Endothelial cell (in vitro differentiated cells): ENCODE measurements around the gene TOP3A. TPM values are rescaled to one million over a fixed set of nuclear protein-coding genes. Genes with fewer than 3 reads are reported as not detected.
A peak's percentile ranks its signal among the peaks of the same experiment; 100 is the strongest.

Experiments
- DNase-seq: peaks from one replicate; pipeline ENCODE4 v3.0.0; 2021; ENCODE audit warnings: low spot score
- H3K27ac Mint-ChIP-seq: one replicate; pipeline ENCODE4 v1.8.0; 2021; ENCODE audit warnings: mixed read lengths, inconsistent platforms; ENCODE audit not compliant: unreplicated experiment
- H3K27me3 Mint-ChIP-seq: one replicate; pipeline ENCODE4 v1.8.0; 2021; ENCODE audit warnings: mild to moderate bottlenecking, moderate library complexity, mixed read lengths, inconsistent platforms; ENCODE audit not compliant: unreplicated experiment
- H3K36me3 Mint-ChIP-seq: one replicate; pipeline ENCODE4 v1.8.0; 2021; ENCODE audit warnings: mild to moderate bottlenecking, low read depth, mixed read lengths, inconsistent platforms; ENCODE audit not compliant: unreplicated experiment
- H3K4me1 Mint-ChIP-seq: one replicate; pipeline ENCODE4 v1.8.0; 2021; ENCODE audit warnings: mild to moderate bottlenecking, mixed read lengths, inconsistent platforms; ENCODE audit not compliant: unreplicated experiment
- H3K4me3 Mint-ChIP-seq: one replicate; pipeline ENCODE4 v1.8.0; 2021; ENCODE audit warnings: mild to moderate bottlenecking, mixed read lengths, inconsistent platforms; ENCODE audit not compliant: unreplicated experiment
- H3K9me3 Mint-ChIP-seq: one replicate; pipeline ENCODE4 v1.8.0; 2021; ENCODE audit warnings: mixed read lengths, inconsistent platforms; ENCODE audit not compliant: unreplicated experiment
- total RNA-seq: library from RNA; stranded (reverse); fragmentation: NEBNext Ultra II Directional; extraction: Animal tissue kit (Norgen Biotek cat#: 25700); gene quantifications from one replicate; pipeline ENCODE4 v1.2.1, GENCODE V29; 2021; ENCODE audit not compliant: unreplicated experiment
- TF ChIP-seq, protein P1 (sequence below): fragments of 200-600 bp; sonication (generic); IDR thresholded peaks from one replicate; pipeline ENCODE4 v1.5.0; 2021; ENCODE audit warnings: antibody characterized with exemption; ENCODE audit not compliant: unreplicated experiment

The TOP3A gene
- total RNA-seq, 1 donor from 2014 or later = 39.2 TPM

DNA sequence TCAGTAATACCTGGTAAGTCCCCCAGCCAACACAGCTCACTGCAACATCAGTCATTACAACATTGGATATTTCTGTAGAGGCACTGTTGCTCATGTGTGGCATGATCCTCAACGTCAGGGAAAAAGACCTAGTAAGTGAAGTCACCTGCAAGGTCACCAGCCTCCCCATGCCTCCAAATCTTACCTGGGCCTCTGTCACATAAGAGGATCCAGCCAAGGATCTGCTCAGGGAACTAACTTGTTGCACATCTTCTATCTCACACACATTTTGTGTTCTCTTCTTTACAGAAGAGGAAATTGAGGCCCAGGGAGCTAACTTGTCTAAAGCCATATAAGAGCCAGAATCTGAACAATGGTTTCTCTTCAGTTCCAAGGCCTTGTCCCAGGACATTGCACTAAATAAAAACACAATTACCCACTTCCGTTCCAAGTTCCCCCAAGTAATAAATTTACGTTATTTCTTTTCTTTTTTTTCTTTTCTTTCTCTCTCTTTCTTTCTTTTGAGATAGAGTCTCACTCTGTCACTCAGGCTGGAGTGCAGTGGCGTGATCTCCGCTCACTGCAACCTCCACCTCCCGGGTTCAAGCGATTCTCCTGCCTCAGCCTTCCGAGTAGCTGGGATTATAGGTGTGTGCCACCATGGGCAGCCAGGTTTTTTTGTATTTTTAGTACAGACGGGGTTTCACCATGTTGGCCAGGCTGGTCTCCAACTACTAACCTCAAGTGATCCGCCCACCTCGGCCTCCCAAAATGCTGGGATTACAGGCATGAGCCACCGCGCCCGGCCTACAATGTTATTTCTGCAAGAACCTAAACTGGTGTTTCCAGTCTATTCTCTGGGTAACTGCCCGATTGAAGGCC is 47.3 kb upstream of the TOP3A start:
- H3K4me3 Mint-ChIP-seq = peak overlapping the region; percentile 93
- H3K9me3 Mint-ChIP-seq = no peaks in the 10 kb centered on the region
- peaks cover 7% of the 10 kb centered on the region for H3K4me1 Mint-ChIP-seq
- no peaks in the 10 kb centered on the region for H3K27me3 Mint-ChIP-seq
- TF ChIP-seq, protein P1, sequence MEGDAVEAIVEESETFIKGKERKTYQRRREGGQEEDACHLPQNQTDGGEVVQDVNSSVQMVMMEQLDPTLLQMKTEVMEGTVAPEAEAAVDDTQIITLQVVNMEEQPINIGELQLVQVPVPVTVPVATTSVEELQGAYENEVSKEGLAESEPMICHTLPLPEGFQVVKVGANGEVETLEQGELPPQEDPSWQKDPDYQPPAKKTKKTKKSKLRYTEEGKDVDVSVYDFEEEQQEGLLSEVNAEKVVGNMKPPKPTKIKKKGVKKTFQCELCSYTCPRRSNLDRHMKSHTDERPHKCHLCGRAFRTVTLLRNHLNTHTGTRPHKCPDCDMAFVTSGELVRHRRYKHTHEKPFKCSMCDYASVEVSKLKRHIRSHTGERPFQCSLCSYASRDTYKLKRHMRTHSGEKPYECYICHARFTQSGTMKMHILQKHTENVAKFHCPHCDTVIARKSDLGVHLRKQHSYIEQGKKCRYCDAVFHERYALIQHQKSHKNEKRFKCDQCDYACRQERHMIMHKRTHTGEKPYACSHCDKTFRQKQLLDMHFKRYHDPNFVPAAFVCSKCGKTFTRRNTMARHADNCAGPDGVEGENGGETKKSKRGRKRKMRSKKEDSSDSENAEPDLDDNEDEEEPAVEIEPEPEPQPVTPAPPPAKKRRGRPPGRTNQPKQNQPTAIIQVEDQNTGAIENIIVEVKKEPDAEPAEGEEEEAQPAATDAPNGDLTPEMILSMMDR = no peak
- H3K27ac Mint-ChIP-seq = peak overlapping the region; percentile 36
- no peaks in the 10 kb centered on the region for H3K36me3 Mint-ChIP-seq
- DNase-seq = no peak

DNA sequence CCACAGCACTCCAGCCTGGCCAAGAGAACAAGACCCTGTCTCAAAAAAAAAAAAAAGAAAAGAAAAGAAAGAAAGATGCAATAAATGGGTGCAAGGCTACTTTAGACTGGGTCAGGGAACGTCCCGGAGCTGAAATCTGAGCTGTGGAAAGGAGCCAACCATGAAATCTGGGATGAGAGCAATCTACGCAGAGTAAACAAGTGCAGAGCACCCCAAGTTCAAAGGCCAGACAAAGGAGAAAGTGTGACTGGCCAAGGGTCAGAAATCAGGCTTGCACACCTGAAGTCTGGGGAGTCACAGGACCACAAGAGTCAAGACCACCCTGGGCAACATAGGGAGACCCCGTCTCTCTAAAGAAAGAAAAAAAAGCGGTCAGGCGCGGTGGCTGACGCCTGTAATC is 45.7 kb upstream of the TOP3A start:
- Mint-ChIP-seq H3K9me3 (no peaks in the 10 kb centered on the region), H3K27me3 (no peaks in the 10 kb centered on the region), H3K27ac (no peak overlapping the region), H3K36me3 (peaks cover 4% of the 10 kb centered on the region), H3K4me3 (peak overlapping the region; percentile 31), H3K4me1 (peaks cover 7% of the 10 kb centered on the region)
- TF ChIP-seq, protein P1 = no peak
- DNase-seq = no peak

DNA sequence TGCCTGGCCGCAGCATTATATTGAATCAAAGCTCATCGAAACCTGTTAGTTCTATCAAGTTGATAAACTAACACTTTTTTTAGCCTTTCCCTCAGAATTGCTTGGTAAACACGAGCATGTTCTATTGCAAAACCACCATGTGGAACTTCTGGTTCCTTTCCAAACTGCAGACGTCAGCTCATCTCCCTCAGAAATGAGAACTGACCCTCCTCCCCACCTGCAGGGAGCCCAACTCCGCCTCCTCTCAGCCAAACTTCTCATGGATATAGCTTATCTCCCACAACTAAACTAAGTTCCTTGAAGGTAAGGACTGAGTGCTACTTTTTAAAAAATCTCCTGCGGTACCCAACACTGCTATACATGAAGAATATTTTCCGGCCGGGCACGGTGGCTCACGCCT is 41.8 kb upstream of the TOP3A start:
- DNase-seq = no peak
- Mint-ChIP-seq H3K36me3 (peaks cover 15% of the 10 kb centered on the region), H3K4me3 (no peak overlapping the region), H3K4me1 (no peaks in the 10 kb centered on the region), H3K27me3 (no peaks in the 10 kb centered on the region), H3K9me3 (no peaks in the 10 kb centered on the region), H3K27ac (no peak overlapping the region)
- TF ChIP-seq, protein P1 = no peak

DNA sequence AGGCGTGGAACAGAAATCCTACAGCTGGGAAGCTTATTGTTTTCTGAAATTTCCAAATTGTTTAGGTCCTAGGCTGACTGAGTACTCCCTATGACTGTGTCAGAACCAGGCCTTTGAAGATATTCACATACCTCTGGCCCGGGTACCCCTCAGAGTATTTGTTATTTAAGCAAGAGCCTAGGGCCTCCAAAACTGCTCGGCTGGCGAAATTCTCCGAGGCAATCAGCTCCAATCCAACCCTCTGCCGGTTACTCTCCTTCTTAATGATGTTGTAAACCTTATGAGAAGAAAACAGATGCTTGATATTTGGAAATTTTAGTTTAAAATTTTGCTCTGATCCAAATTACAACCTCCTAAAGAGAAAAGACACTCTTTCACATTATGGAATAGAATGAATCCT is 38.7 kb upstream of the TOP3A start:
- no peak for DNase-seq

DNA sequence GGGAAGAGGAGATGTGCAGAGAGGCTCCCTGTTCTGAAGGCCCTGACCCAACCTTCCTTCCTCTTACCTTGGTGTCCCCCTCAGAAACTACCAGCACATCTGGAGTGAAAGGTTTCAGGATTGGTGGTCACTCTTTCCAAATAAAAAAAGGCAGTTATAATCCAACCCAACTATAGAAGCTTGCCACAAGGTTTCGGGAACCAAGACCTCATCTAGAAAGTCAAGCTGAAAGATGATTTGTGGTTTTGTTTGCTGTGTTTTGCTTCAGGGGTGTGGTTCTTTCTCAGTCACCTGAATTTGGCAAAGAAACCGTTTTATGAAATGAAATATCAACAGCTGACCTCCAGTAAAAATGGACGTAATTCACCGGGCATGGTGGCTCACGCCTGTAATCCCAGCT is 29.2 kb upstream of the TOP3A start:
- no peak overlapping the region for H3K4me3 Mint-ChIP-seq
- peaks cover 4% of the 10 kb centered on the region for H3K27me3 Mint-ChIP-seq
- no peak for DNase-seq
- no peak overlapping the region for H3K27ac Mint-ChIP-seq
- peaks cover 34% of the 10 kb centered on the region for H3K36me3 Mint-ChIP-seq
- TF ChIP-seq, protein P1 = no peak
- no peaks in the 10 kb centered on the region for H3K9me3 Mint-ChIP-seq
- H3K4me1 Mint-ChIP-seq = no peaks in the 10 kb centered on the region

More for the DNA sequence above, 38.7 kb upstream of the TOP3A start:
- no peak overlapping the region for H3K27ac Mint-ChIP-seq
- H3K9me3 Mint-ChIP-seq = no peaks in the 10 kb centered on the region
- H3K4me1 Mint-ChIP-seq = no peaks in the 10 kb centered on the region
- H3K36me3 Mint-ChIP-seq = peaks cover 15% of the 10 kb centered on the region
- no peak overlapping the region for H3K4me3 Mint-ChIP-seq
- no peaks in the 10 kb centered on the region for H3K27me3 Mint-ChIP-seq
- TF ChIP-seq, protein P1 = no peak
